GM18517 (cell line): ENCODE measurements around the gene ZNF771.
"Not testable (repeated sequence)": the region's sequence is repeated elsewhere in the genome, so short reads cannot be mapped to it uniquely, and the experiment has no call there.

Source experiments
- ATAC-seq: cut with Tn5 transposase; IDR thresholded peaks from one replicate; pipeline ENCODE4 v1.9.1; 2021; ENCODE audit warnings: mild to moderate bottlenecking, moderate library complexity; ENCODE audit not compliant: unreplicated experiment

ZNF771 gene

DNA sequence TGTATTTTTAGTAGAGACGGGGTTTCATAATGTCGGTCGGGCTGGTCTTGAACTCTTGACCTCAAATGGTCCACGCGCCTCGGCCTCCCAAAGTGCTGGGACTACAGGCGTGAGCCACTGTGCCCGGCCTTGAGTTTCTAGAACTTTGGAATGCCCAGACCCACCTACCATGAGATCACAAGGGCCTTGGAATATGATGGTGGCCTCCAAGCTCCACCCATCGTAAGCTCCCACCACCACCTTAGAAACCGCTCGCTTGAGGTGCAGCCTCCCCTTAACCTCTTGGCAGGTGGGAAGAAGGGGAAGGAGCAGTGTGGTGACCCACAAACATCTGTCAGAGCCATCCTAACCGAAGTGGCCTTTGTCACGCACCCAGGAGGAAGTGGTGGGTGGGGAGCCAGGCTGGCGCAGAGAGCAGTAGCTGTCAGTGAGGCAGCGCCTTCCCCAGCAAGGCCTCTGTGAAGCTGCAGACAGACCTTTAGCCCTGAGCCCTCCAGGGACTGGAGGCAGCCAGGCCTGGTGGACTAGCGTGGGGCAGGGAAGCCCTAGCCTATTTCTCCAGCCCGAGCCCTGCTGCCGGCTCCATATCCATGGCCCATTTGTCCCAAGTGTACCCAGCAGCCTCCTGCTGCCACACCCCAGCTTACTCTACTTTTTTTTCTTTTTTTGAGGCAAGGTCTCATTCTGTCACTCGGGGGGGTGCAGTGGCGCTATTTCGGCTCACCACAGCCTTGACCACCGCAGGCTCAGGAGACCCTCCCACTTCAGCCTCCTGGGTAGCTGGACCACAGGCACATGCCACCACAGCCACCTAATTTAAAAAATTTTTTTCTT is 51.4 kb downstream of the ZNF771 start:
- peak; percentile 80 for ATAC-seq

DNA sequence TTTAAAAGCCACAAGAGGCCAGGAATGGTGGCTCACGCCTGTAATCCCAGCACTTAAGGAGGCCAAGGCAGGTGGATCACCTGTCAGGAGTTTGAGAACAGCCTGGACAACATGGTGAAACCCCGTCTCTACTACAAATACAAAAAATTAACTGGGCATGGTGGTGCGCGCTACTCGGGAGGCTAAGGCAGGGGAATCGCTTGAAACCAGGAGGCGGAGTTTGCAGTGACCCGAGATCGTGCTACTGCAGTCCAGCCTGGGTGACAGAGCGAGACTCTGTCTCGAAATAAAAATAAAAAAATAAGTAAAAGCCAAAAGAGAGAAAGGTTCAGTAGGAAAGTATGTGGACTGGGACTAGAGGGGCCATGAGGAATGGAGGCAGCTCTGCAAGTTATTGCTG is 52.0 kb downstream of the ZNF771 start:
- ATAC-seq, result no peak

DNA sequence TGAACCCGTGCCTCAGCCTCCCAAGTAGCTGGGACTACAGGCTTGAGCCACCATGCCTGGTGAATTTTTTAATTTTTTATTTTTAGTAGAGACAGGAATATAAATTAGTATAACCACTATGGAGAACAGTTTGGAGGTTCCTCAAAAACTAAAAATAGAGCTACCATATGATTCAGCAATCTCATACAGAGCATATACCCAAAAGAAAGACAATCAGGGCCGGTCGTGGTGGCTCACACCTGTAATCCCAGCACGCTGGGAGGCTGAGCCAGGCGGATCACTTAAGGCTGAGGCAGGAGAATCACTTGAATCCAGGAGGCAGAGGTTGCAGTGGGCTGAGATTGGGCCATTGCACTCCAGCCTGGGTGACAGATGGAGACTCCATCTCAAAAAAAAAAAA is 54.0 kb downstream of the ZNF771 start:
- ATAC-seq, result not testable (repeated sequence)

DNA sequence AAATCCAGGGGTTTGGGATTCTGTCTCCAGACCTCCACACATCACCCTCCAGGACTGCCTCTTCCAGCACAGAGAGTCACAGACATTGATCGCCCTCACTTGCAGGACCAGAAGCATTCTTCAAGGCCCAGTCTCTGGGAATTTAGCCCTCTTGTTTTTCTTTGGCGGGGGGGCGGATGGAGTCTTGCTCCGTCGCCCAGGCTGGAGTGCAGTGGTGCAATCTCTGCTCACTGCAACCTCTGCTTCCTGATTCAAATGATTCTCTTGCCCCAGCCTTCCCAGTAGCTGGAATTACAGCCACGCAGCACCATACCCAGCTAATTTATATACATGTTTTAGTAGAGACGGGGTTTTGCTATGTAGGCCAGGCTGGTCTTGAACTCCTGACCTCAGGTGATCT is 56.7 kb downstream of the ZNF771 start:
- no peak for ATAC-seq
